Stimulated activated naive B cell treated with anti-CD40 and anti-IgM and Interleukin-4, amounts not matched to agents 10 μg/mL and 1 μg/mL and 100 μg/mL, for 72 hours (primary cell): ENCODE data around the gene CTDNEP1.
A peak's percentile ranks its signal among the peaks of the same experiment; 100 is the strongest.

ENCODE experiments used
- ATAC-seq, 2 donors: fragments of 150-1000 bp; cut with Tn5 transposase; replicated peaks; 2 replicates each; pipeline ENCODE4 v1.10.0; 2021; ENCODE audit warnings: moderate library complexity in 1 of 2
- DNase-seq: peaks from one replicate; pipeline ENCODE4 v3.0.0; 2021
- H3K27ac Mint-ChIP-seq: one replicate; pipeline ENCODE4 v1.8.0; 2022; ENCODE audit warnings: mild to moderate bottlenecking, mixed read lengths
- H3K27me3 Mint-ChIP-seq, 2 donors: one replicate each; pipeline ENCODE4 v1.8.0; 2022; ENCODE audit warnings: mixed read lengths in 2 of 2
- H3K36me3 Mint-ChIP-seq, 2 donors: one replicate each; pipeline ENCODE4 v1.8.0; 2022; ENCODE audit warnings: mixed read lengths in 2 of 2, mild to moderate bottlenecking in 1 of 2
- H3K4me1 Mint-ChIP-seq, 2 donors: one replicate each; pipeline ENCODE4 v1.8.0; 2022; ENCODE audit warnings: mixed read lengths in 2 of 2, mild to moderate bottlenecking in 1 of 2
- H3K4me3 Mint-ChIP-seq, 2 donors: one replicate each; pipeline ENCODE4 v1.8.0; 2022; ENCODE audit warnings: mild to moderate bottlenecking in 2 of 2, mixed read lengths in 2 of 2, moderate library complexity in 1 of 2
- H3K9me3 Mint-ChIP-seq, 2 donors: one replicate each; pipeline ENCODE4 v1.8.0; 2022; ENCODE audit warnings: mixed read lengths in 2 of 2, mild to moderate bottlenecking in 1 of 2

CTDNEP1 gene

DNA sequence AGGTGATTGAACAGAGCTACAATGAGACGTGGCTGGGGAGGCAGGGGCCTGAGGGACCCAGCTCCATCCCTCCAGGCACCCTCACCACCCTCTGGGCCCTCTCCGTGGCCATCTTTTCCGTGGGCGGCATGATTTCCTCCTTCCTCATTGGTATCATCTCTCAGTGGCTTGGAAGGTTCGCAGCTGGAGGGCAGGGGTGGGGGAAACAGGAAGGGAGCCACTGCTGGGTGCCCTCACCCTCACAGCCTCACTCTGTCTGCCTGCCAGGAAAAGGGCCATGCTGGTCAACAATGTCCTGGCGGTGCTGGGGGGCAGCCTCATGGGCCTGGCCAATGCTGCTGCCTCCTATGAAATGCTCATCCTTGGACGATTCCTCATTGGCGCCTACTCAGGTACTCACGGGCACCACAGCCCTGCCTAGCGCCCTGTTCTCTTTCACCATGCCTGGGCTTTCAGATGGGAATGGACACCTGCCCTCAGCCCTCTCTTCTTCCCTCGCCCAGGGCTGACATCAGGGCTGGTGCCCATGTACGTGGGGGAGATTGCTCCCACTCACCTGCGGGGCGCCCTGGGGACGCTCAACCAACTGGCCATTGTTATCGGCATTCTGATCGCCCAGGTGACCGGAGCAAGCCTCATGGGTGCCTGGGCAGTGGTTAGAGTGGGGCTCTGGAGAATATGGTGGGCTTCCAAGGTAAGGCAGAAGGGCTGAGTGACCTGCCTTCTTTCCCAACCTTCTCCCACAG, 32.1 kb upstream of the CTDNEP1 start:
- ATAC-seq (no peak), DNase-seq (no peak)
- H3K36me3 Mint-ChIP-seq = no peaks in the 10 kb centered on the region
- no peaks in the 10 kb centered on the region for H3K9me3 Mint-ChIP-seq
- H3K4me1 Mint-ChIP-seq = peaks cover 25 to 30% of the 10 kb centered on the region in 2 donors
- no peak overlapping the region for H3K4me3 Mint-ChIP-seq
- peaks cover 51 to 61% of the 10 kb centered on the region in 2 donors for H3K27me3 Mint-ChIP-seq
- H3K27ac Mint-ChIP-seq = peak overlapping the region; percentile 7

DNA sequence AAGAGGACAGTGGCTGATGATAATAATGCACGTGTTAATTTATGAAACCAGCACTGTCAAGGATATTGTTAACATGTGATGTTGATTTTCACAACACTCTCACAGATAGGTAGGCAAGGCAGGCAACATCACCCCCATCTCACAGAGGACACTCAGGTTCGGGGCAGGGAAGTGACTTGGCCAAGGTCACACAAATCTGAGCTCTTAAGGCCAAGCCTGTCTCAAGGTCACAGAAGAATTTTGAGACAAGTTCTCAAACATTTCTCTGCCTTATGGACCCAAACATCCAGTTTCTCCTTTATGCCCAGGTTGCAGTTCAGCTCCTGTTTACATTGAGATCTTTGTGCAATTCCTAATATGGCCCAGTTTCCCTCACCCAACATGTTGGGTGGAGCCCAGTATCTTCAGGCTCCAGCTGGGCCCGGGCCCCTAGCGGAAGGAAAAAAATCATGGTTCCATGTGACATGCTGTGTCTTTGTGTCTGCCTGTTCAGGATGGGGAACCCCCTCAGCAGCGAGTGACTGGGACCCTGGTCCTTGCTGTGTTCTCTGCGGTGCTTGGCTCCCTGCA, 31.3 kb upstream of the CTDNEP1 start:
- Mint-ChIP-seq H3K27me3 (peaks cover 43 to 53% of the 10 kb centered on the region in 2 donors), H3K9me3 (no peaks in the 10 kb centered on the region), H3K36me3 (no peaks in the 10 kb centered on the region), H3K27ac (no peak overlapping the region), H3K4me3 (no peak overlapping the region), H3K4me1 (peaks cover 25 to 30% of the 10 kb centered on the region in 2 donors)
- ATAC-seq = no peak
- no peak for DNase-seq

DNA sequence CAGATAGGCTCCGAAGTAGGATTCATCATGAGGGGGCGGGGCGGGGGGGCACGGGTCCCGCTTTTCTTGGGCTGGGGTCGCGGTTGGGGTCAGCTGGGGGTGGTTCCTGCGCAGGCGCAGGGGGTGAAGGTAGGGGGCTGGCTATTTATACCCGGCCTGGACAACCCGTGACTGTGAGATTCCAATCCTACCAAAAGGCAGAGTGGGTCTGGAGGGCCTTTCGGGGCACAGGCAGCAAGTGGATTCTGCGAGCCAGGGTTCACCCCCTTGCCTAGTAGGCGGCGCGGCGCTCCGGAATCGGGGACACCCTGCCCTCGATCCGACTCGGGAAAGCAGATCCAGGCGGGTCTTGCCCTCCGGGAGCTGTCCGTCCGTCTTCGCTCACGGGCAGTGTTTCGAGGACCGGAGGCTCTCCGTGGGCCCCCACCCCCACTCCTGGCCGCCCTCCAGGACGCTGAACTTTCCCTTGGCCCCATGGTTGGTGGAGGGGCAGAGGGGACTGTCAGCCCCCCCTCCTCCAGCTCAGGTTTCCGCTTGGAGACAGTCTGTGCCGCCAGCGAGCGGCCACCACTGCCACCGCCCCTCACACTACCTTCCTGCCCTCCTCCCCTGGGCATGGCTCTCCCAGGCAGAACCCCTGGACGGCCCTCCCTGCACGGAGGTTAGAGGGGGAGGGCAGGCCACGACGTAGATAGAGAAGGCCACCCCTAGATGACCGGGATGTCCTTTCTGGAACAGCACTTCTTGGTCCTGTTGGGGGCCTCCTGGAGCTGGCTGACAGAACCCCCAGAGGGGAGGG, 30.6 kb upstream of the CTDNEP1 start:
- peaks cover 25 to 30% of the 10 kb centered on the region in 2 donors for H3K4me1 Mint-ChIP-seq
- H3K27me3 Mint-ChIP-seq = peaks cover 41 to 49% of the 10 kb centered on the region in 2 donors
- ATAC-seq = no peak
- no peaks in the 10 kb centered on the region for H3K36me3 Mint-ChIP-seq
- DNase-seq = no peak
- H3K27ac Mint-ChIP-seq = peak overlapping the region; percentile 47
- H3K9me3 Mint-ChIP-seq = no peaks in the 10 kb centered on the region
- H3K4me3 Mint-ChIP-seq = peak overlapping the region; percentile 83 to 88

DNA sequence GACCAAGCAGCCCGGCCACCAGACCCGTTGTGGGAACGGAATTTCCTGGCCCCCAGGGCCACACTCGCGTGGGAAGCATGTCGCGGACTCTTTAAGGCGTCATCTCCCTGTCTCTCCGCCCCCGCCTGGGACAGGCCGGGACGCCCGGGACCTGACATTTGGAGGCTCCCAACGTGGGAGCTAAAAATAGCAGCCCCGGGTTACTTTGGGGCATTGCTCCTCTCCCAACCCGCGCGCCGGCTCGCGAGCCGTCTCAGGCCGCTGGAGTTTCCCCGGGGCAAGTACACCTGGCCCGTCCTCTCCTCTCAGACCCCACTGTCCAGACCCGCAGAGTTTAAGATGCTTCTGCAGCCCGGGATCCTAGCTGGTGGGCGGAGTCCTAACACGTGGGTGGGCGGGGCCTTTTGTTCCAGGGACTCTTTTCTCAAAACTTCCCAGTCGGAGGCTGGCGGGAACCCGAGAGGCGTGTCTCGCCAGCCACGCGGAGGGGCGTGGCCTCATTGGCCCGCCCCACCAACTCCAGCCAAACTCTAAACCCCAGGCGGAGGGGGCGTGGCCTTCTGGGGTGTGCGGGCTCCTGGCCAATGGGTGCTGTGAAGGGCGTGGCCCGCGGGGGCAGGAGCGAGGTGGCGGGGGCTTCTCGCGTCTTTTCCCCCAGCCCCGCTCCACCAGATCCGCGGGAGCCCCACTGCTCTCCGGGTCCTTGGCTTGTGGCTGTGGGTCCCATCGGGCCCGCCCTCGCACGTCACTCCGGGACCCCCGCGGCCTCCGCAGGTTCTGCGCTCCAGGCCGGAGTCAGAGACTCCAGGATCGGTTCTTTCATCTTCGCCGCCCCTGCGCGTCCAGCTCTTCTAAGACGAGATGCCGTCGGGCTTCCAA, 29.8 kb upstream of the CTDNEP1 start, which contains the start of gene SLC2A4:
TSS of gene SLC2A4 (plus strand) at position 645 of the 879 bp plus-strand sequence. CDS start at position 862, 217 bp downstream.
- Mint-ChIP-seq H3K4me1 (peaks cover 25 to 30% of the 10 kb centered on the region in 2 donors), H3K27ac (peak within 1 kb of the TSS; percentile 89), H3K4me3 (peak within 1 kb of the TSS; percentile 83 to 88), H3K9me3 (no peaks in the 10 kb centered on the region), H3K27me3 (peaks cover 34 to 41% of the 10 kb centered on the region in 2 donors), H3K36me3 (no peaks in the 10 kb centered on the region)
- DNase-seq = peak; percentile 79
- peak; percentile 77 to 86 for ATAC-seq

DNA sequence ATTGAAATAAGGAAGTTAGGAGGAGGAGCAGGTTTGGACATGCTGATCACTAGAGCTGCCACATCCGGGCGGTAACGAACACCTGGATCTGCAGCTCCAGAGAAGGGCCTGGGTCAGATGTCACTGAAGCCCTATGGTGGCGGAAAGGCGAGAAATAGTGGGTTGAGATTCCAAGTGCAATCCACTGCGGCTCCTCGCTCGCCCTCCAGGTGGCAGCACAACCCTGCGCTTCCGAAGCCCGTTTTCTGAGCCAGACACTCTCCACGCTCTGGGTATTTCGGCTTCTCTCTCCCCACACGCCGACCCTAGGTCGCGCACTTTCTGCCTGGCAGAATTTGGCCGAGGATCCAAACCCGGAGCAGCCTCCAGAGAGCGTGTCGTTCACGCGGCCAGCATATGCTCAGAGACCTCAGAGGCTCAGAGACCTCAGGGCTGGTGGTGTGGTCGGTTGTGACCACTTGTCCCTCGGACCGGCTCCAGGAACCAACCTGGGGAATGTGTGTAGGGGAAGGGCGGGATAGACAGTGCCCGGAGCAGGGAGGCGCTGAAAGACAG, 29.1 kb upstream of the CTDNEP1 start:
- peak overlapping the region; percentile 89 for H3K27ac Mint-ChIP-seq
- H3K36me3 Mint-ChIP-seq = no peaks in the 10 kb centered on the region
- H3K27me3 Mint-ChIP-seq = peaks cover 29 to 35% of the 10 kb centered on the region in 2 donors
- peak; percentile 78 for DNase-seq
- peaks cover 25 to 30% of the 10 kb centered on the region in 2 donors for H3K4me1 Mint-ChIP-seq
- peak overlapping the region; percentile 83 to 88 for H3K4me3 Mint-ChIP-seq
- ATAC-seq = peak; percentile 82 to 87
- H3K9me3 Mint-ChIP-seq = no peaks in the 10 kb centered on the region

DNA sequence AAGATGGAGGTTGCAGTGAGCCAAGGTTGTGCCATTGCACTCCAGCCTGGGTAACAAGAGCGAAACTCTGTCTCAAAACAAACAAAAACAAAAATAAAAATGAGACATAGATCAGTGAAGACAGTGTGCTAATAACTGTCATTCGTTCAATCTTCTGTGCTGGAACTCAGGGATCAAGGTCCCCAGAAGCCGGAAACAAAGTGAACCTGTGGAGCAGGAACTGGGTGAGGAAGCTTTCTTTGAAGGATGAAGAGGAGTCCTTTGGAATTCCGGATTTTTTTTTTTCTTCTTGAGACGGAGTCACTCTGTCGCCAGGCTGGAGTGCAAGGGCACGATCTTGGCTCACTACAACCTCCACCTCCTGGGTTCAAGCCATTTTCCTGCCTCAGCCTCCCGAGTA, 27.9 kb upstream of the CTDNEP1 start:
- Mint-ChIP-seq H3K9me3 (no peaks in the 10 kb centered on the region), H3K27me3 (peaks cover 22 to 24% of the 10 kb centered on the region in 2 donors)

DNA sequence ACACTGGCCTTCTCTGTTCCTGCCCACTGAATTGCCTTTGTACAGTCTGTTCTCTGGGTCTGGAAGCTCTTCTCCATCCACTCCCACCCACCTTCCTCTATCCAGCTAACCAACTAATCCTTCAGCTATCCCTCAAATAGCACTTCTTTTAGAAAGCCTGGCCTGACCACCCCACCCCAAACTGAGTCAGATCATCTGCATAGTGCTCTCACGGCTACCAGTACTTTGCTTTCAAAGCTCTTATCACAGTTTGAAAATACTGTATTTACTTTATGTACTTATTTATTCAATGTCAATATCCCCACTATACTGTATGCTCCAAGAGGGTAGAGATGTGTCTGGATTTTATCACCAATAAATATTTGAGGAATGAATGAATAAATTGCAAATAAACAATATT, 15.2 kb upstream of the CTDNEP1 start:
- H3K4me3 Mint-ChIP-seq = no peak overlapping the region
- no peak overlapping the region for H3K27ac Mint-ChIP-seq
- ATAC-seq (no peak), DNase-seq (no peak)
- peaks cover 10 to 28% of the 10 kb centered on the region in 2 donors for H3K4me1 Mint-ChIP-seq
- H3K9me3 Mint-ChIP-seq = no peaks in the 10 kb centered on the region
- peaks cover 19 to 56% of the 10 kb centered on the region in 2 donors for H3K27me3 Mint-ChIP-seq
- peaks cover 0 to 3% of the 10 kb centered on the region in 2 donors for H3K36me3 Mint-ChIP-seq

More for the DNA sequence above, 27.9 kb upstream of the CTDNEP1 start:
- Mint-ChIP-seq H3K27ac (no peak overlapping the region), H3K36me3 (no peaks in the 10 kb centered on the region), H3K4me3 (no peak overlapping the region), H3K4me1 (peaks cover 25 to 30% of the 10 kb centered on the region in 2 donors)
- ATAC-seq (no peak), DNase-seq (no peak)

DNA sequence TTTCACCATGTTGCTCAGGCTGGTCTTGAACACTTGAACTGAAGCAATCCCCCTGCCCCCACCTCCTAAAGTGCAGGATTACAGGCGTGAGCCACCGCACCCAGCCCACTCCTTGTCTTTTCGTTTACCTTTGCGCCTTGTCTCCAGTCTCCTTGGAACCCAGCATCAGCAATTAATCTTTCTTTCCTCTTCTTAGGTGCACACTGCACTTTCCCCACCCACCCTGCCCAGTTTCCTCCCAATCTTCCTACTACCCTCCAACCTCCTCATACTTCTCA, 12.2 kb upstream of the CTDNEP1 start:
- H3K27me3 Mint-ChIP-seq = peaks cover 19 to 42% of the 10 kb centered on the region in 2 donors
- H3K9me3 Mint-ChIP-seq = no peaks in the 10 kb centered on the region
- peaks cover 15 to 40% of the 10 kb centered on the region in 2 donors for H3K4me1 Mint-ChIP-seq
- peaks cover 4 to 6% of the 10 kb centered on the region in 2 donors for H3K36me3 Mint-ChIP-seq
- ATAC-seq (no peak), DNase-seq (no peak)
- peak overlapping the region; percentile 69 to 73 for H3K4me3 Mint-ChIP-seq
- no peak overlapping the region for H3K27ac Mint-ChIP-seq

DNA sequence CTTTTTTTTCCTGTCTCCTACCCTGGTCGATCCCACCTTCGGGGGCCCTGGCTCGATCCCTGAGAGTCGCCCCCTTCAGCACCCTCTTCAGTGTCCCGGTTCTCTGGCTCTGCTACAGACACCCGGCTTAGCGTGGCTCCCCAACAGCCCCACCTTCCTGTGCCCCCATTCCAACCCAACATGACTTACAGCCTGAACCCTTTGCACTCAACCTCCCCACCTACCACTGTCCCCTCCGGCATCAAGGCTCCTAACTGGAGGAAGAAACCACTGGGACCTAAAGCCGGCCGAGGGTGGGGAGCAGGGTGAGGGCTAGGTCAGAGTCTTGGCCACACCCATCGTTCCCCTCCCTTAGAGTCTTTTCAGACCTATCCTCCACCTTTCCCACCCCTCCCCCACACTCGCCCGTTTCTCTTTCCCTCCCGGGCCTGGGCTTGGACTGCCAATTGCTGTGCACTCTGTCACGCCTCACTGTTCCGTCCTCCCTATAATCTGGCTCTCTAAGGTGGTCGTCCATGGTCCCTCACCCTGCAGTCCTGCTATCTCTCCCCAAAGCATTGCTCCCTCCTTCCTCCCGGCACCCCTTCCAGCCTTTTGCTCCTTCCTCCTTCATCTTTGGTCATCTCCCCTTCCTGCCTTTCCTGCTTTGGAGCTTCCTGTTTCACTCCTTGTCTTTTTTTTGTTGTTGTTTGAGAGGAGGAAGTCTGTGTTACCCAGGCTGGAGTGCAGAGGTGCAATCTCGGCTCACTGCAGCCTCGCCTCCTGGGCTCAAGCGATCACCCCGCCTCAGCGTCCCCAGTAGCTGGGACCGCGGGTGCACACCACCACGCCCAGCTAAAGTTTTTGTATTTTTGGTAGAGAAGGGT, 11.6 kb upstream of the CTDNEP1 start:
- DNase-seq (no peak), ATAC-seq (peak in 1 of 2 donors; percentile 19)
- H3K9me3 Mint-ChIP-seq = no peaks in the 10 kb centered on the region
- H3K4me1 Mint-ChIP-seq = peaks cover 15 to 40% of the 10 kb centered on the region in 2 donors
- H3K27me3 Mint-ChIP-seq = peaks cover 19 to 37% of the 10 kb centered on the region in 2 donors
- H3K4me3 Mint-ChIP-seq = peak overlapping the region; percentile 69 to 73
- peak overlapping the region; percentile 76 for H3K27ac Mint-ChIP-seq
- peaks cover 8 to 9% of the 10 kb centered on the region in 2 donors for H3K36me3 Mint-ChIP-seq

DNA sequence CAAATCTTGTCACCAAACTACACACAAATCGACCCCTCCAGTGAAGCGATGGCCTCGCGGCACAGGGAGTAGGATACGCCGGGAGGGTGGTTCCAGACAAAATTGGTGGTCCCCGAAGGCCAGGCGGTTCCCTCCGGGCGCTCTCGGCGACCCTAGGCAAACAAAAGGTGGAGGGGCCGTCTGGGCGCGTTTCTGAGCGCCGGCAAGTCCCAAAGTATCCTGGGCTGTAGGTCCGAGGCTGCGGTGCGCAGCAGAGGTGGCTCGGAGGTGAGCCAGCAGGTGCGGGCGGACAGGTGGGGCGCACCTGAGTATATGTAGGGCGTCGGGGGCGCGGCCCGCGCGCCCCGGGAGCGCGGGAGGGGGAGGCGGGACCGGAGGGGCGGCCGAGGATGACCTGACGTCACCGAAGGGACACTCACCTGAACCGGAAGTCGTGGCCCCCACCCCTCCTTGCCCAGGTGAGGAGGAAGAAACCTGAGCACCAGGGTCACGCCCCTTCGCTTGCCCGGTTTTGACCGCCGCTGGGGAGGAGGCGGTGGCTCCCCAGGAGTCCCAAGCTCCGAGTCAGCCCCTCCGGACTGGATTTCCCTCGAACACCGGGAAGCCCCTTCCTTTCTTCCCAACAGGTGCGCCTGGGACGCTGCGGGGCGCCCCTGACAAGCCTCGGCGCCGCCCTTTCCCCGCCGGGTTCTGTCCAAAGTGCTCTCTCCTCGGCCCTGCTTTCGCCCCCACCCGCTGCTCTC, 10.8 kb upstream of the CTDNEP1 start, which contains the start of gene CLDN7:
TSS of gene CLDN7 (minus strand) at position 287 of the 743 bp plus-strand sequence. CDS start 435 bp downstream, outside the sequence.
- H3K27me3 Mint-ChIP-seq = peaks cover 19 to 37% of the 10 kb centered on the region in 2 donors
- no peaks in the 10 kb centered on the region for H3K9me3 Mint-ChIP-seq
- peak within 1 kb of the TSS; percentile 79 to 81 for H3K4me3 Mint-ChIP-seq
- ATAC-seq = no peak
- H3K27ac Mint-ChIP-seq = peak within 1 kb of the TSS; percentile 76
- peaks cover 8 to 10% of the 10 kb centered on the region in 2 donors for H3K36me3 Mint-ChIP-seq
- DNase-seq = no peak
- H3K4me1 Mint-ChIP-seq = peaks cover 15 to 40% of the 10 kb centered on the region in 2 donors

DNA sequence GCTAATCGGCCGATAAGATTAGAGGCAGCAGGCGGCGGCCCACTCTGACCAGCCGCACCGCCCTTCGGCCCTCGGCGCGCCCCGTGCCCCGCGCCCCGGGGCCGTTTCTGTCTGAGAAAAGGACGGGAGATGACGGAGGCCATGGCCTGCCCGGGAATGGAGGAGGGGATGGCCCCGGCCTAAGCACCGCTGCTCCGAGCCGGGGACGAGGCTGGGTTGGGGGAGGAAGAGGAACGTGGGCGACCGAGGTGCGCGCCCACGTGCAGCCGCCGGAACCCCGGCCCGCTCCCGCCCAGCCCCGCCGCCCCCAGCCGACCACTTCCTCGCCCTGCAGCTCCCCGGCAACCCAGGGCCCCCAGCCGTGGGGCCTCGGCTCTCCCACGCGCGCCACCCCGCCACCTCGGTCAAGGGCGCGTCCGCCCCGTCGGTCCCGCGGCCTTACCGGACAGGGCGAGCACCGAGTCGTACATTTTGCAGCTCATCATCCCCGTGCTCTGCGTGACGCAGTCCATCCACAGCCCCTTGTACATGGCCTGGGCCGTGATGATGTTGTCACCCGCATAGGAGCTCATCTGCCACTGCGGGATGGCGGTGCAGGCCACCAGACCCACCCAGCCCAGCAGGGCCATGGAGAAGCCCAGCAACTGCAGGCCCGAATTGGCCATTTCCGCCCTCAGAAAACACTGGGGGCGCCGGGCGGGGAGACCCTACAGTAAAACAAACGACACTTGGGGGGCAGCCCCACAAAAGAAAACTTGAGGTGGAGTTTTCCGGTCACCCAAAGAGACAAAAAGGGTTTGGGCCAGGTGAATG, 10.1 kb upstream of the CTDNEP1 start:
- H3K9me3 Mint-ChIP-seq = no peaks in the 10 kb centered on the region
- peaks cover 12 to 16% of the 10 kb centered on the region in 2 donors for H3K36me3 Mint-ChIP-seq
- peak overlapping the region; percentile 79 to 81 for H3K4me3 Mint-ChIP-seq
- peaks cover 16 to 33% of the 10 kb centered on the region in 2 donors for H3K27me3 Mint-ChIP-seq
- peak overlapping the region; percentile 25 for H3K27ac Mint-ChIP-seq
- DNase-seq (no peak), ATAC-seq (peak; percentile 52 to 54)
- H3K4me1 Mint-ChIP-seq = peaks cover 18 to 36% of the 10 kb centered on the region in 2 donors
